ENCODE measurements around the gene PLEKHN1.
A peak's percentile ranks its signal among the peaks of the same experiment; 100 is the strongest.

PLEKHN1 gene

DNA sequence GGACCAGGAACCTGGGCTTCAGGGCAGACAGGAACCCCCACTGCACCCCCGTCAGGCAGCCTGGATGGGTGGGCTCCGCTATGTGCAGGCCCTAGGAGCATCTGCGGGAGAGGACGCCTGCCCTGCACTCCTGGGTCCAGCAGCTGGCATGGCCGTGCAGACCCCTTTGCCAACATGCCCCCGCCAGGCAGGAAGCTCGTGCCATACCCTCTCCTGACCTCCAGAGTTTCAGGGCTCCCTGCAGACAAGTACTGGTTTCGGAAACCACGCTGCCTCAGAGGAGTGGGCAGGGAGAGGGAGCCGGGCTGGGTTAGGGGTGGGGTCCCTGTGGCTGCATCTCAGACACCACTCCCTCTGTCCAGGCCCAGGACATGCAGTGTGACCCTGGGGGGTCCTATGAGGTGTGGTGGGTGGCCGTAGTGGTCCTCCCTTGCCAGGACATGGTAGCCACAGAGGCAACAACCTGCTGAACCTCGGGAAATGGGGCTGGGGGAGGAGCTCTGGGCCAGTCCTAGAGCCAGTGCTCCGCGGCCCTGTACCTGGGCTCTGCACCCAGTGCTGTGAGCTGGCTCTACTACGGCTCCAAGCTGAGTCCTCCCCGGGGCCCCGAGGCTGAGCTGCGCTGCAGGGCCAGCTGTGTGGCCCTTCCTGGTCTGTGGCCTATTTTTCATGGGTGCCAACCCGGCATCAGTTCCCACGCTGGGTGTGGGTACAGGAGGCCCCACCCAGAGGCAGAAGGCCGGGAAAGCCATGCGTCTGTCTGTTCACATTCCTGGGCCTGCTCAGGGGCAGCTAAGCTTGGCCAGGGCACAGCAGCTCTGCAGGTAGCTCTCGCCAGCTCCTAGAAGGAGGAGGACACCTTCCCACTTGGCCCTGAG is 1.4 kb downstream of the PLEKHN1 start:
- no peak overlapping the region for H3K4me3 ChIP-seq (ENCODE audit: low read length)
- TF ChIP-seq EZH2phosphoT487 (IDR thresholded peaks at IDR 0.05; ENCODE audit: low read length) (no peak), EZH2 (optimal IDR thresholded peaks at IDR 0.05; ENCODE audit: low read depth, low read length) (no peak)
- TF ChIP-seq, protein P1, sequence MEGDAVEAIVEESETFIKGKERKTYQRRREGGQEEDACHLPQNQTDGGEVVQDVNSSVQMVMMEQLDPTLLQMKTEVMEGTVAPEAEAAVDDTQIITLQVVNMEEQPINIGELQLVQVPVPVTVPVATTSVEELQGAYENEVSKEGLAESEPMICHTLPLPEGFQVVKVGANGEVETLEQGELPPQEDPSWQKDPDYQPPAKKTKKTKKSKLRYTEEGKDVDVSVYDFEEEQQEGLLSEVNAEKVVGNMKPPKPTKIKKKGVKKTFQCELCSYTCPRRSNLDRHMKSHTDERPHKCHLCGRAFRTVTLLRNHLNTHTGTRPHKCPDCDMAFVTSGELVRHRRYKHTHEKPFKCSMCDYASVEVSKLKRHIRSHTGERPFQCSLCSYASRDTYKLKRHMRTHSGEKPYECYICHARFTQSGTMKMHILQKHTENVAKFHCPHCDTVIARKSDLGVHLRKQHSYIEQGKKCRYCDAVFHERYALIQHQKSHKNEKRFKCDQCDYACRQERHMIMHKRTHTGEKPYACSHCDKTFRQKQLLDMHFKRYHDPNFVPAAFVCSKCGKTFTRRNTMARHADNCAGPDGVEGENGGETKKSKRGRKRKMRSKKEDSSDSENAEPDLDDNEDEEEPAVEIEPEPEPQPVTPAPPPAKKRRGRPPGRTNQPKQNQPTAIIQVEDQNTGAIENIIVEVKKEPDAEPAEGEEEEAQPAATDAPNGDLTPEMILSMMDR (IDR thresholded peaks at IDR 0.05; ENCODE audit: low read length) = no peak
- H3K9me2 ChIP-seq (replicated peaks; ENCODE audit: insufficient read depth, low read length) = no peaks in the 10 kb centered on the region
- H4K20me1 ChIP-seq (ENCODE audit: insufficient read depth, low read length) = no peaks in the 10 kb centered on the region
- DNase-seq = no peak
- peaks cover 4% of the 10 kb centered on the region; the same call in 1 of the 2 replicates for H3F3A ChIP-seq (ENCODE audit: insufficient read depth, low read length)
- no peaks in the 10 kb centered on the region for H3K9me3 ChIP-seq (replicated peaks; ENCODE audit: insufficient read depth, low read length)
- no peak overlapping the region for H3K9ac ChIP-seq (ENCODE audit: low read length)
- H3K27ac ChIP-seq (ENCODE audit: low read length) = no peak overlapping the region
- H3K4me2 ChIP-seq (ENCODE audit: low read depth, low read length) = peak overlapping the region; percentile 100; the same call in 1 of the 2 replicates
- H3K36me3 ChIP-seq (replicated peaks; ENCODE audit: insufficient read depth, low read length) = no peaks in the 10 kb centered on the region
- no peaks in the 10 kb centered on the region for H3K79me2 ChIP-seq (ENCODE audit: low read length)
- no peak overlapping the region for H2AFZ ChIP-seq (ENCODE audit: low read length)
- no peaks in the 10 kb centered on the region for H3K27me3 ChIP-seq (replicated peaks; ENCODE audit: insufficient read depth, low read length)
- H3K4me1 ChIP-seq (ENCODE audit: low read length) = peaks cover 9% of the 10 kb centered on the region

DNA sequence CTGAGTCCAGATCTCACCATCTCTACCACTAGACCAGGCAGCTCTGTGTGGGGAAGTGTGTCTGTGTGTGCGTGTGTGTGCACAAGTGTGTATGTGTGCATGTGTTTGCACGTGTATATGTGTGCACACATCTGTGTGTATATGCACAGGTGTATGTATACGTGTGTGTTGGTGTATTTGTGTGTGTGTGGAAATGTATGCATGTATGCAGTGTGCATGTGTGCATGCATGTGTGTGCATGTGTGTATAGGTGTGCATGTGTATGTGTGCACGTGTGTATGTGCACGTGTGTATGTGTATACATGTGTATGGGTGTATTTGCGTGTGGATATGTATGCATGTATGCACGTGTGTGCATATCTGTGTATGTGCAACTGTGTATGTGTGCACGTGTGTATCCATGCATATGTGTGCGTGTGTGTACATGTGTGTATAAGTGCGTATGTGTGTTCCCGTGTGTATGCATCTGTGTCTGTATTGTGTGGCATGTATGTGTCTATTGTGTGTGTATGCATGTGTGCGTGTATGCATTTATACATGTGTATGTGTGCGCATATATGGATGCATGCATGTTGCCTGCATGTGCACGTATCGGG is 3.1 kb downstream of the PLEKHN1 start:
- Histone ChIP-seq H3K36me3 (replicated peaks; ENCODE audit: insufficient read depth, low read length) (no peaks in the 10 kb centered on the region), H3K9ac (ENCODE audit: low read length) (no peak overlapping the region), H2AFZ (ENCODE audit: low read length) (no peak overlapping the region), H3K27ac (ENCODE audit: low read length) (no peak overlapping the region), H4K20me1 (ENCODE audit: insufficient read depth, low read length) (no peaks in the 10 kb centered on the region), H3K79me2 (ENCODE audit: low read length) (no peaks in the 10 kb centered on the region), H3K4me3 (ENCODE audit: low read length) (no peak overlapping the region), H3K9me3 (replicated peaks; ENCODE audit: insufficient read depth, low read length) (no peaks in the 10 kb centered on the region), H3K9me2 (replicated peaks; ENCODE audit: insufficient read depth, low read length) (no peaks in the 10 kb centered on the region), H3K4me1 (ENCODE audit: low read length) (peaks cover 9% of the 10 kb centered on the region), H3F3A (ENCODE audit: insufficient read depth, low read length) (peaks cover 4% of the 10 kb centered on the region; the same call in 1 of the 2 replicates), H3K4me2 (ENCODE audit: low read depth, low read length) (no peak overlapping the region), H3K27me3 (replicated peaks; ENCODE audit: insufficient read depth, low read length) (peaks cover 9% of the 10 kb centered on the region; the same call in 1 of the 2 replicates)
- no peak for DNase-seq
- TF ChIP-seq, protein P1 (IDR thresholded peaks at IDR 0.05; ENCODE audit: low read length) = no peak
- TF ChIP-seq EZH2phosphoT487 (IDR thresholded peaks at IDR 0.05; ENCODE audit: low read length) (no peak), EZH2 (optimal IDR thresholded peaks at IDR 0.05; ENCODE audit: low read depth, low read length) (no peak)

DNA sequence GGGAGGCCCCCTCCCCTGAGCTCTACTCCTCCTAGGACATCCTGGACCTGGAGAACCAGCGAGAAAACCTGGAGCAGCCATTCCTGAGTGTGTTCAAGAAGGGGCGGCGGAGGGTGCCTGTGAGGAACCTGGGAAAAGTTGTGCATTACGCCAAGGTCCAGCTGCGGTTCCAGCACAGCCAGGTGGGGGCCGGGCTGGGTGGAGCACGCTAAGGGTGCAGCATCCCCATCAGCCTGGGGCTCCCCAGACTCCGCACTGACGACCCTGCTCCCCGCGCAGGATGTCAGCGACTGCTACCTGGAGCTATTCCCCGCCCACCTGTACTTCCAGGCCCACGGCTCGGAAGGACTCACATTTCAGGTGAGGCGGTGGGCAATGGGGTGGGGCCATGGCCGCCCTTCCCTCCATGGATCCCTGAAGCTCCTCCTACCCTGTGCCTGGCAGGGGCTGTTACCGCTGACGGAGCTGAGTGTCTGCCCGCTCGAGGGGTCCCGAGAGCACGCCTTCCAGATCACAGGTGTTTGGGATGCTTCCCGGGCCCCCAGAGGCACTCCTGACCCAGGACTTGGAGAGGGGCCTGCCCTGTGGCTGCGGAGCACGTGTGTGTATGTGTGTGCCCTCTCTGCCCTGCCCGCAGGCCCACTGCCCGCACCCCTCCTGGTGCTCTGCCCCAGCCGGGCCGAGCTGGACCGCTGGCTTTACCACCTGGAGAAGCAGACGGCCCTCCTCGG is 4.1 kb downstream of the PLEKHN1 start:
- no peak for DNase-seq
- no peaks in the 10 kb centered on the region for H4K20me1 ChIP-seq (ENCODE audit: insufficient read depth, low read length)
- no peak overlapping the region for H3K4me2 ChIP-seq (ENCODE audit: low read depth, low read length)
- H3K9ac ChIP-seq (ENCODE audit: low read length) = no peak overlapping the region
- H3K4me1 ChIP-seq (ENCODE audit: low read length) = peaks cover 9% of the 10 kb centered on the region
- no peaks in the 10 kb centered on the region for H3K9me2 ChIP-seq (replicated peaks; ENCODE audit: insufficient read depth, low read length)
- no peak overlapping the region for H3K4me3 ChIP-seq (ENCODE audit: low read length)
- no peak overlapping the region for H3K27ac ChIP-seq (ENCODE audit: low read length)
- peaks cover 4% of the 10 kb centered on the region; the same call in 1 of the 2 replicates for H3F3A ChIP-seq (ENCODE audit: insufficient read depth, low read length)
- H3K9me3 ChIP-seq (replicated peaks; ENCODE audit: insufficient read depth, low read length) = no peaks in the 10 kb centered on the region
- H3K79me2 ChIP-seq (ENCODE audit: low read length) = no peaks in the 10 kb centered on the region
- H3K36me3 ChIP-seq (replicated peaks; ENCODE audit: insufficient read depth, low read length) = no peaks in the 10 kb centered on the region
- H3K27me3 ChIP-seq (replicated peaks; ENCODE audit: insufficient read depth, low read length) = peaks cover 13% of the 10 kb centered on the region; the same call in 1 of the 2 replicates
- no peak overlapping the region for H2AFZ ChIP-seq (ENCODE audit: low read length)
- TF ChIP-seq EZH2 (optimal IDR thresholded peaks at IDR 0.05; ENCODE audit: low read depth, low read length) (no peak), EZH2phosphoT487 (IDR thresholded peaks at IDR 0.05; ENCODE audit: low read length) (no peak)
- TF ChIP-seq, protein P1 (IDR thresholded peaks at IDR 0.05; ENCODE audit: low read length) = no peak
